GM21381 (cell line): Measurements from ENCODE around the gene EMP1.

Source experiments
- ATAC-seq: cut with Tn5 transposase; IDR thresholded peaks from one replicate; pipeline ENCODE4 v1.9.1; 2021; ENCODE audit warnings: mild to moderate bottlenecking, moderate library complexity; ENCODE audit not compliant: unreplicated experiment

Gene EMP1

GRCh38 chr12:13196130-13196921, at the start of gene EMP1:
Gene EMP1, plus strand, starts transcription at chr12:13196726. Its CDS starts 14,785 bp downstream, at chr12:13211511.
- peak; percentile 83 for ATAC-seq

GRCh38 chr12:13147688-13148484, 48.6 kb upstream of the EMP1 start:
- no peak for ATAC-seq

GRCh38 chr12:13148485-13148847, 48.1 kb upstream of the EMP1 start:
- ATAC-seq: no peak

- no peak for ATAC-seq
Observed at GRCh38 chr12:13149411-13149810, 47.1 kb upstream of the EMP1 start.

GRCh38 chr12:13152281-13152680, 44.2 kb upstream of the EMP1 start:
- ATAC-seq: no peak

- no peak for ATAC-seq
Observed at GRCh38 chr12:13152756-13153155, 43.8 kb upstream of the EMP1 start.

- ATAC-seq: no peak
Observed at GRCh38 chr12:13153180-13153579, 43.3 kb upstream of the EMP1 start.

GRCh38 chr12:13154027-13154538, 42.4 kb upstream of the EMP1 start:
- no peak for ATAC-seq

GRCh38 chr12:13154831-13155230, 41.7 kb upstream of the EMP1 start:
- ATAC-seq: no peak

GRCh38 chr12:13156277-13156676, 40.2 kb upstream of the EMP1 start:
- no peak for ATAC-seq

- no peak for ATAC-seq
Observed at GRCh38 chr12:13161172-13161571, 35.4 kb upstream of the EMP1 start.

- no peak for ATAC-seq
Observed at GRCh38 chr12:13162904-13163303, 33.6 kb upstream of the EMP1 start.

- no peak for ATAC-seq
Observed at GRCh38 chr12:13163868-13164635, 32.5 kb upstream of the EMP1 start.

- ATAC-seq: no peak
Observed at GRCh38 chr12:13164921-13165616, 31.5 kb upstream of the EMP1 start.

- ATAC-seq: no peak
Observed at GRCh38 chr12:13165617-13166041, 30.9 kb upstream of the EMP1 start.

GRCh38 chr12:13167226-13167625, 29.3 kb upstream of the EMP1 start:
- ATAC-seq: no peak

- no peak for ATAC-seq
Observed at GRCh38 chr12:13167906-13168305, 28.6 kb upstream of the EMP1 start.

- no peak for ATAC-seq
Observed at GRCh38 chr12:13169272-13169671, 27.3 kb upstream of the EMP1 start.

GRCh38 chr12:13170892-13171490, 25.5 kb upstream of the EMP1 start:
- ATAC-seq: no peak
